ENCODE measurements around the gene ADCY2. TPM values are rescaled to one million over a fixed set of nuclear protein-coding genes. Genes with fewer than 3 reads are reported as not detected.

Gene ADCY2
- total RNA-seq, 1 experiment from 2014 or later = not detected

DNA sequence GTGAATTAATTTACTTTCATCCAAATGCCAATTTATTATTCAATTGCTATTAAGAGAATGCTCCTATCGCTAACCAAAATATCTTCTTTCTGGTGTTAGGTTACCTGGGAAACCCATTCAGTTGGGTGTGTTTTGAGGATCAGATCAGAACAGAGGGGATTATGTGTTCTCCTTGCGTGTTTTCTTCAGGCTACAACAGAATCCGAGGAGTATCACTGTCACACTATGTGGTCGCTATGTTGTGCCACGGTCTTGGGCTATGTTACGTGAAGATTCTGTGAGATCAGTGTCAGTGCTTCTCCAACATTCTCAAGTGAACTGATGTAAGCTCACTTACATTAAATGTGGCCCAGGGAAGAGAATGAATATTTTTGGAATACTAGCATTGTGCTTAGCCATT is 39.0 kb downstream of the ADCY2 start:
- TF ChIP-seq CTCF (IDR thresholded peaks at IDR 0.05; ENCODE audit: unreplicated experiment) = no peak
- Mint-ChIP-seq H3K4me3 (ENCODE audit: low read depth, unreplicated experiment) (no peak overlapping the region), H3K9me3 (ENCODE audit: low read depth, unreplicated experiment) (peaks cover 7% of the 10 kb centered on the region), H3K27ac (ENCODE audit: unreplicated experiment) (no peak overlapping the region), H3K27me3 (ENCODE audit: unreplicated experiment) (no peaks in the 10 kb centered on the region), H3K4me1 (ENCODE audit: low read depth, unreplicated experiment) (no peaks in the 10 kb centered on the region), H3K36me3 (ENCODE audit: insufficient read depth, unreplicated experiment) (no peaks in the 10 kb centered on the region)
- intact Hi-C loops (cut with micrococcal nuclease; ENCODE audit: unreplicated experiment) = no loop called here
- CTCF ChIA-PET = no interaction called here
- DNase-seq = no peak
- no TSS peak for BruUV-seq (replicated peaks)

GRCh38 chr5:7435503-7435902 is 39.6 kb downstream of the ADCY2 start:
- Mint-ChIP-seq H3K36me3 (ENCODE audit: insufficient read depth, unreplicated experiment) (no peaks in the 10 kb centered on the region), H3K27ac (ENCODE audit: unreplicated experiment) (no peak overlapping the region), H3K27me3 (ENCODE audit: unreplicated experiment) (no peaks in the 10 kb centered on the region), H3K4me3 (ENCODE audit: low read depth, unreplicated experiment) (no peak overlapping the region), H3K9me3 (ENCODE audit: low read depth, unreplicated experiment) (peaks cover 8% of the 10 kb centered on the region), H3K4me1 (ENCODE audit: low read depth, unreplicated experiment) (no peaks in the 10 kb centered on the region)
- no TSS peak for BruUV-seq (replicated peaks)
- no peak for DNase-seq
- TF ChIP-seq CTCF (IDR thresholded peaks at IDR 0.05; ENCODE audit: unreplicated experiment) = no peak
- CTCF ChIA-PET = no interaction called here
- intact Hi-C loops (cut with micrococcal nuclease; ENCODE audit: unreplicated experiment) = no loop called here

- Mint-ChIP-seq H3K27ac (ENCODE audit: unreplicated experiment) (no peak overlapping the region), H3K4me1 (ENCODE audit: low read depth, unreplicated experiment) (no peaks in the 10 kb centered on the region), H3K27me3 (ENCODE audit: unreplicated experiment) (no peaks in the 10 kb centered on the region), H3K4me3 (ENCODE audit: low read depth, unreplicated experiment) (no peak overlapping the region), H3K9me3 (ENCODE audit: low read depth, unreplicated experiment) (peaks cover 13% of the 10 kb centered on the region), H3K36me3 (ENCODE audit: insufficient read depth, unreplicated experiment) (no peaks in the 10 kb centered on the region)
- no peak for DNase-seq
- intact Hi-C loops (cut with micrococcal nuclease; ENCODE audit: unreplicated experiment) = no loop called here
- no TSS peak for BruUV-seq (replicated peaks)
- no peak for TF ChIP-seq CTCF (IDR thresholded peaks at IDR 0.05; ENCODE audit: unreplicated experiment)
- CTCF ChIA-PET = no interaction called here
Observed at GRCh38 chr5:7436521-7436920, 40.6 kb downstream of the ADCY2 start.

DNA sequence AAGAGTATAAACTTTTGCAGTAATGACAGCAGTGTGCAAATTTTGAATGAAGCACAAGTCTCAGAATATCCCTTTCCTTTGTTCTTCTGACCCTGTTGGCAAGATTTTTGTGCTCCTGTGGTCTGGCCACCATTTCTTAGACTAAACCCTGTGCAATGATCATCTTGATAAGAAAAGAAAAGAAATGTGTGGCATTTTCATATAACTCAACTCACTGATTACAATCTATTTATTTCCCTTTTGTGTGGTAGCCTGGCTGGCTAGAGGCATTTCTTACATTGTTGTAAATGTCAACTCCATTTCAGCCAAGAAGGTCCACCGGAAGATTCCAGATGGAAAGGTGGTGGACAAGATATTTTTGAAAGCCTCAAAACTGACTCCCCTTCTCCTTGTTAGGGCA is 41.9 kb downstream of the ADCY2 start:
- H3K4me1 Mint-ChIP-seq (ENCODE audit: low read depth, unreplicated experiment) = no peaks in the 10 kb centered on the region

More for the DNA sequence above, 41.9 kb downstream of the ADCY2 start:
- H3K9me3 Mint-ChIP-seq (ENCODE audit: low read depth, unreplicated experiment) = peaks cover 13% of the 10 kb centered on the region
- no peak overlapping the region for H3K4me3 Mint-ChIP-seq (ENCODE audit: low read depth, unreplicated experiment)
- no peak for TF ChIP-seq CTCF (IDR thresholded peaks at IDR 0.05; ENCODE audit: unreplicated experiment)
- no peak overlapping the region for H3K27ac Mint-ChIP-seq (ENCODE audit: unreplicated experiment)
- H3K36me3 Mint-ChIP-seq (ENCODE audit: insufficient read depth, unreplicated experiment) = no peaks in the 10 kb centered on the region
- no peak for DNase-seq
- no TSS peak for BruUV-seq (replicated peaks)
- no peaks in the 10 kb centered on the region for H3K27me3 Mint-ChIP-seq (ENCODE audit: unreplicated experiment)
- CTCF ChIA-PET = no interaction called here
- intact Hi-C loops (cut with micrococcal nuclease; ENCODE audit: unreplicated experiment) = no loop called here
